DND-41 (cell line): ENCODE results near the gene TRIM10.
"Not testable (repeated sequence)": the region's sequence is repeated elsewhere in the genome, so short reads cannot be mapped to it uniquely, and the experiment has no call there.

ENCODE experiments used
- ATAC-seq: fragments of 200-7000 bp; cut with Tn5 transposase; 3 replicates; pipeline ENCODE4 v1.9.1; 2021; ENCODE audit warnings: low read depth; ENCODE audit not compliant: insufficient read depth
- DNase-seq: peaks from one replicate; pipeline ENCODE4 v3.0.0-alpha.2; 2020
- H2AFZ ChIP-seq: 2 replicates; pipeline ENCODE4 v1.6.0; 2012; ENCODE audit warnings: low read depth, low read length
- H3K27ac ChIP-seq: 2 replicates; pipeline ENCODE4 v1.5.1; 2012; ENCODE audit warnings: low read length, inconsistent platforms
- H3K27me3 ChIP-seq: fragments of 200-600 bp; sonication (generic); 2 replicates; pipeline ENCODE4 v1.6.0; 2012; ENCODE audit warnings: low read length, mild to moderate bottlenecking, inconsistent platforms; ENCODE audit not compliant: insufficient read depth, poor library complexity
- H3K36me3 ChIP-seq: 2 replicates; pipeline ENCODE4 v1.5.1; 2012; ENCODE audit warnings: low read length, inconsistent platforms; ENCODE audit not compliant: insufficient read depth
- H3K4me1 ChIP-seq: 2 replicates; pipeline ENCODE4 v1.5.1; 2012; ENCODE audit warnings: mild to moderate bottlenecking, low read length; ENCODE audit not compliant: insufficient read depth
- H3K4me2 ChIP-seq: 2 replicates; pipeline ENCODE4 v1.6.0; 2012; ENCODE audit warnings: mild to moderate bottlenecking, moderate library complexity, low read length, inconsistent platforms; ENCODE audit not compliant: insufficient read depth
- H3K4me3 ChIP-seq, 2 experiments: fragments of 200-600 bp in 1 of 2; shearing (Covaris generic) in 1 of 2; 2 replicates each; pipeline ENCODE4 v1.5.1; 2012 to 2016; ENCODE audit warnings: inconsistent platforms in 2 of 2, low read length in 2 of 2, mild to moderate bottlenecking in 2 of 2, low read depth in 1 of 2, moderate library complexity in 1 of 2
- H3K79me2 ChIP-seq: 2 replicates; pipeline ENCODE4 v1.6.0; 2012; ENCODE audit warnings: low read length, inconsistent platforms; ENCODE audit not compliant: insufficient read depth
- H3K9ac ChIP-seq: 2 replicates; pipeline ENCODE4 v1.6.0; 2012; ENCODE audit warnings: low read depth, mild to moderate bottlenecking, inconsistent platforms, low read length, moderate library complexity
- H3K9me3 ChIP-seq: 2 replicates; pipeline ENCODE4 v1.5.1; 2012; ENCODE audit warnings: low read length, moderate library complexity, mild to moderate bottlenecking, inconsistent platforms; ENCODE audit not compliant: insufficient read depth, severe bottlenecking
- H4K20me1 ChIP-seq: 2 replicates; pipeline ENCODE4 v1.6.0; 2012; ENCODE audit warnings: low read length; ENCODE audit not compliant: insufficient read depth
- CTCF ChIP-seq: IDR thresholded peaks from 2 replicates; pipeline ENCODE4 v1.5.1; 2012; ENCODE audit warnings: borderline replicate concordance, low read length, moderate library complexity, mild to moderate bottlenecking; ENCODE audit not compliant: poor library complexity, severe bottlenecking; ENCODE audit errors: extremely low read depth
- EZH2 ChIP-seq: IDR thresholded peaks from 3 replicates; pipeline ENCODE4 v1.6.1; 2012; ENCODE audit warnings: borderline replicate concordance, low read depth, mild to moderate bottlenecking, moderate library complexity, low read length, inconsistent platforms; ENCODE audit not compliant: severe bottlenecking

TRIM10 gene

DNA sequence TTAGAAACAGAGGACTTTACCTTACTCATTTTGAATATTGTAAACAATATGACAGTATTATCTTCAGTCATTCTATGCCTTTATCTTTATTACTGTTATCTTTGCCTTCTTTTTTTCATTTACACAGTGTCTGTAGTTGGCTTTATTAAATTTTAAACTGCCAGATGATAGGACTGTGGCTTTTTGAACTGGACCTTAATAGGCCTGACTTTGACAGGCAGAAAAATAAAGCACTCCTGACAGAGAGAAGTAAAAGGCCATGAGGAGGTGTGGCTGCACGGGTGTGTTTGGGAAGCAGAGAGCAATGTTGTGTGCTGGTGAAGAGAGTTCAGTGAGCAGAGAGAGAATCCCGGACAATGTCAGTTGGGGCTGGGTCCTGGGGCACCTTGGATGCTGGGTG lies 17.2 kb downstream of the TRIM10 start:
- TF ChIP-seq EZH2 = no peak
- no peak for TF ChIP-seq CTCF
- H4K20me1 ChIP-seq = no peaks in the 10 kb centered on the region
- H3K79me2 ChIP-seq = no peaks in the 10 kb centered on the region

GRCh38 chr6:30142665-30143064 lies 18.3 kb downstream of the TRIM10 start:
- H3K9ac ChIP-seq = no peak overlapping the region
- no peak for TF ChIP-seq EZH2
- no peak overlapping the region for H3K27ac ChIP-seq
- no peaks in the 10 kb centered on the region for H3K79me2 ChIP-seq
- no peaks in the 10 kb centered on the region for H4K20me1 ChIP-seq
- H3K9me3 ChIP-seq = no peaks in the 10 kb centered on the region
- no peak overlapping the region for H3K4me3 ChIP-seq
- DNase-seq (no peak), ATAC-seq (no peak)
- H3K36me3 ChIP-seq = no peaks in the 10 kb centered on the region
- H2AFZ ChIP-seq = no peak overlapping the region
- H3K27me3 ChIP-seq = peaks cover 29% of the 10 kb centered on the region
- H3K4me2 ChIP-seq = no peak overlapping the region
- H3K4me1 ChIP-seq = no peaks in the 10 kb centered on the region

More for the DNA sequence above, 17.2 kb downstream of the TRIM10 start:
- DNase-seq = no peak
- Histone ChIP-seq H3K36me3 (no peaks in the 10 kb centered on the region), H2AFZ (no peak overlapping the region), H3K4me1 (no peaks in the 10 kb centered on the region), H3K4me2 (no peak overlapping the region), H3K9me3 (no peaks in the 10 kb centered on the region), H3K27ac (no peak overlapping the region), H3K9ac (no peak overlapping the region), H3K27me3 (peaks cover 37% of the 10 kb centered on the region), H3K4me3 (no peak overlapping the region)
- no peak for ATAC-seq

- not testable (repeated sequence) for H4K20me1 ChIP-seq, H3K4me1 ChIP-seq, H3K79me2 ChIP-seq, H3K36me3 ChIP-seq, H3K27ac ChIP-seq, H2AFZ ChIP-seq, H3K4me3 ChIP-seq, ATAC-seq, DNase-seq, H3K9ac ChIP-seq, H3K4me2 ChIP-seq, H3K9me3 ChIP-seq
- H3K27me3 ChIP-seq = peaks cover 42% of the 10 kb centered on the region
Observed at GRCh38 chr6:30140240-30140639, 20.8 kb downstream of the TRIM10 start.

DNA sequence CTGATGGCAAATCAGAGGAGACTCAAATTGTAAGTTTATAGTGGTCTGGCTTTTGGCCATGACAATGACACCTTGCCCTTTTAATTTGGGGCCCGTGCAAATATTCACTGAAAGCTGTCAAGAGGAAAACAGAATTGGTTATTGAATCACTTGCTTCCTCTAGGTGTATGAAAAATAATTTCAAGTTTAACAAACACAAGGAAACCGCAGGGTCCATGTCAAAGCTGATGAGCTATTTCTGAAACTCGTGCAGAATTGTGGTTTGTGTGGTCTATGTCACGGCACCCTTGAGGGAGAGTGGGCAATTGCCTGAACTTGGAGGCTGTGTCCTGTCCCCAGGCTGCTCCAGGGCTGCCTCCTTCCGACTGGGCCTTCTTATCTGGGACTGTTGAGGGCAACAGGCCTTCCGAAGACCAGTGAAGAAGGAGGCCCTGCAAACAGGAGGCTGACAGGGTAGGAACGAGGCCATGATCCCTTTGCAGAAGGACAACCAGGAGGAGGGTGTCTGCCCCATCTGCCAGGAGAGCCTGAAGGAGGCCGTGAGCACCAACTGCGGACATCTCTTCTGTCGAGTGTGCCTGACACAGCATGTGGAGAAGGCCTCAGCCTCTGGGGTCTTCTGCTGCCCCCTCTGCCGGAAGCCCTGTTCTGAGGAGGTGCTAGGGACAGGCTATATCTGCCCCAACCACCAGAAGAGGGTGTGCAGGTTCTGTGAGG lies 24.3 kb downstream of the TRIM10 start:
- ATAC-seq (no peak), DNase-seq (no peak)
- no peaks in the 10 kb centered on the region for H3K9me3 ChIP-seq
- H3K27me3 ChIP-seq = peaks cover 35% of the 10 kb centered on the region
- H3K4me1 ChIP-seq = no peaks in the 10 kb centered on the region
- no peak overlapping the region for H2AFZ ChIP-seq
- no peak overlapping the region for H3K4me3 ChIP-seq
- H3K79me2 ChIP-seq = no peaks in the 10 kb centered on the region
- no peaks in the 10 kb centered on the region for H3K36me3 ChIP-seq
- no peak for TF ChIP-seq CTCF
- TF ChIP-seq EZH2 = no peak
- no peak overlapping the region for H3K27ac ChIP-seq
- no peaks in the 10 kb centered on the region for H4K20me1 ChIP-seq
- no peak overlapping the region for H3K4me2 ChIP-seq
- H3K9ac ChIP-seq = no peak overlapping the region
